Smooth muscle cell (in vitro differentiated cells): ENCODE results near the gene KLHL12. TPM values are rescaled to one million over a fixed set of nuclear protein-coding genes. Genes with fewer than 3 reads are reported as not detected.
"Not testable (repeated sequence)": the region's sequence is repeated elsewhere in the genome, so short reads cannot be mapped to it uniquely, and the experiment has no call there.

Experiments
- DNase-seq: peaks from one replicate; lab custom pipeline; 2025; ENCODE audit not compliant: unreplicated experiment; lab: John Stamatoyannopoulos, UW
- H2AFZ ChIP-seq: fragments of 200-600 bp; sonication (generic); 2 replicates; pipeline ENCODE4 v1.6.0; 2016; ENCODE audit warnings: antibody characterized with exemption, low read depth, mild to moderate bottlenecking
- H3F3A ChIP-seq: fragments of 200-600 bp; sonication (generic); 2 replicates; pipeline ENCODE4 v1.6.0; 2017; ENCODE audit warnings: antibody characterized with exemption, low read depth
- H3K27ac ChIP-seq: fragments of 200-600 bp; sonication (generic); 2 replicates; pipeline ENCODE4 v1.5.1; 2016; ENCODE audit warnings: low read depth, mild to moderate bottlenecking
- H3K27me3 ChIP-seq: fragments of 200-600 bp; sonication (generic); 2 replicates; pipeline ENCODE4 v1.6.1; 2016; ENCODE audit warnings: low read depth, mild to moderate bottlenecking
- H3K36me3 ChIP-seq: fragments of 200-600 bp; sonication (generic); 2 replicates; pipeline ENCODE4 v1.5.1; 2016; ENCODE audit warnings: low read depth
- H3K4me1 ChIP-seq: fragments of 200-600 bp; sonication (generic); 2 replicates; pipeline ENCODE4 v1.5.1; 2016; ENCODE audit warnings: low read depth
- H3K4me2 ChIP-seq: fragments of 200-600 bp; sonication (generic); 2 replicates; pipeline ENCODE4 v1.6.0; 2016; ENCODE audit warnings: mild to moderate bottlenecking
- H3K4me3 ChIP-seq: fragments of 200-600 bp; sonication (generic); 2 replicates; pipeline ENCODE4 v1.5.1; 2016; ENCODE audit warnings: mild to moderate bottlenecking
- H3K79me2 ChIP-seq: fragments of 200-600 bp; sonication (generic); 2 replicates; pipeline ENCODE4 v1.6.0; 2016; ENCODE audit warnings: low read depth, mild to moderate bottlenecking
- H3K9ac ChIP-seq: fragments of 200-600 bp; sonication (generic); 2 replicates; pipeline ENCODE4 v1.6.0; 2016; ENCODE audit warnings: low read depth
- H3K9me3 ChIP-seq: fragments of 200-600 bp; sonication (generic); replicated peaks from 2 replicates; pipeline ENCODE4 v1.5.1; 2016; ENCODE audit warnings: low read depth
- H4K20me1 ChIP-seq: fragments of 200-600 bp; sonication (generic); 2 replicates; pipeline ENCODE4 v1.6.0; 2016; ENCODE audit warnings: low read depth
- WGBS: methylation state at CpG from one replicate; pipeline ENCODE4 v1.1.7; 2016; ENCODE audit warnings: low lambda C conversion rate; 5-methylcytosine and 5-hydroxymethylcytosine counted together
- polyA plus RNA-seq: library from polyadenylated mRNA; unstranded; fragments of >200 nt; fragmentation: Nextera tagmentation; extraction: Ambion mirVana; gene quantifications from 2 replicates; pipeline ENCODE4 v1.2.1, GENCODE V29; 2016
- total RNA-seq: library from RNA; depleted of rRNA; stranded (reverse); fragments of >200 nt; gene quantifications from 2 replicates; pipeline ENCODE4 v1.2.3, GENCODE V29; 2014
- TF ChIP-seq, protein P1 (sequence below): fragments of 200-600 bp; sonication (generic); IDR thresholded peaks from 2 replicates; pipeline ENCODE4 v1.5.1; 2017; ENCODE audit warnings: borderline replicate concordance, mild to moderate bottlenecking, antibody characterized with exemption; ENCODE audit not compliant: insufficient read depth, poor library complexity, severe bottlenecking

Gene KLHL12
- total and polyA plus RNA-seq, 2 experiments from 2014 or later, result 19.0 to 22.7 TPM

DNA sequence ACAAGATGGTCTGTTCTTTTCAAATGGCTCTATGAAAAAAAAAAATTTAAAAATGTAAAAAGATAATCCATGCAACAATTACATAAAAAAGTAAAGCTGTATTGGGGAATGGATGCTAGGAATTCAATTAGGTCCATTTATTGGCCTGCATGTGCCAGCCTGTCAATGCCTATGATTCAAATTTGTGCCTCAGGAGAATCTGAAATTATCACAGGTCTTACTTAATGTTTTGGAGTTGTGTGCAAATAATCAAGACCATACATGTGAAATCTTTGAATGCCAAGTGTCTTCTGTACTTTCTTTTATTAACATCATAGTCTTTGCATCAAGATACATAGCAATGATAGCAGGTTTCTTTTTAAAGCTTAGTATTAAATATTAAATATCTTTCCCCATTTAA, 13.5 kb upstream of the KLHL12 start:
- H3K27me3 ChIP-seq, result no peaks in the 10 kb centered on the region
- peaks cover 18% of the 10 kb centered on the region for H3K36me3 ChIP-seq
- H3K9me3 ChIP-seq, result no peaks in the 10 kb centered on the region
- H3K4me2 ChIP-seq, result no peak overlapping the region
- no peaks in the 10 kb centered on the region for H3K79me2 ChIP-seq
- H3K9ac ChIP-seq, result no peak overlapping the region
- H2AFZ ChIP-seq, result no peak overlapping the region
- H3F3A ChIP-seq, result peaks cover 10% of the 10 kb centered on the region
- TF ChIP-seq, protein P1, sequence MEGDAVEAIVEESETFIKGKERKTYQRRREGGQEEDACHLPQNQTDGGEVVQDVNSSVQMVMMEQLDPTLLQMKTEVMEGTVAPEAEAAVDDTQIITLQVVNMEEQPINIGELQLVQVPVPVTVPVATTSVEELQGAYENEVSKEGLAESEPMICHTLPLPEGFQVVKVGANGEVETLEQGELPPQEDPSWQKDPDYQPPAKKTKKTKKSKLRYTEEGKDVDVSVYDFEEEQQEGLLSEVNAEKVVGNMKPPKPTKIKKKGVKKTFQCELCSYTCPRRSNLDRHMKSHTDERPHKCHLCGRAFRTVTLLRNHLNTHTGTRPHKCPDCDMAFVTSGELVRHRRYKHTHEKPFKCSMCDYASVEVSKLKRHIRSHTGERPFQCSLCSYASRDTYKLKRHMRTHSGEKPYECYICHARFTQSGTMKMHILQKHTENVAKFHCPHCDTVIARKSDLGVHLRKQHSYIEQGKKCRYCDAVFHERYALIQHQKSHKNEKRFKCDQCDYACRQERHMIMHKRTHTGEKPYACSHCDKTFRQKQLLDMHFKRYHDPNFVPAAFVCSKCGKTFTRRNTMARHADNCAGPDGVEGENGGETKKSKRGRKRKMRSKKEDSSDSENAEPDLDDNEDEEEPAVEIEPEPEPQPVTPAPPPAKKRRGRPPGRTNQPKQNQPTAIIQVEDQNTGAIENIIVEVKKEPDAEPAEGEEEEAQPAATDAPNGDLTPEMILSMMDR, result no peak
- H3K4me3 ChIP-seq, result no peak overlapping the region
- H3K4me1 ChIP-seq, result no peaks in the 10 kb centered on the region
- no peak for DNase-seq
- H3K27ac ChIP-seq, result no peak overlapping the region
- no peaks in the 10 kb centered on the region for H4K20me1 ChIP-seq

DNA sequence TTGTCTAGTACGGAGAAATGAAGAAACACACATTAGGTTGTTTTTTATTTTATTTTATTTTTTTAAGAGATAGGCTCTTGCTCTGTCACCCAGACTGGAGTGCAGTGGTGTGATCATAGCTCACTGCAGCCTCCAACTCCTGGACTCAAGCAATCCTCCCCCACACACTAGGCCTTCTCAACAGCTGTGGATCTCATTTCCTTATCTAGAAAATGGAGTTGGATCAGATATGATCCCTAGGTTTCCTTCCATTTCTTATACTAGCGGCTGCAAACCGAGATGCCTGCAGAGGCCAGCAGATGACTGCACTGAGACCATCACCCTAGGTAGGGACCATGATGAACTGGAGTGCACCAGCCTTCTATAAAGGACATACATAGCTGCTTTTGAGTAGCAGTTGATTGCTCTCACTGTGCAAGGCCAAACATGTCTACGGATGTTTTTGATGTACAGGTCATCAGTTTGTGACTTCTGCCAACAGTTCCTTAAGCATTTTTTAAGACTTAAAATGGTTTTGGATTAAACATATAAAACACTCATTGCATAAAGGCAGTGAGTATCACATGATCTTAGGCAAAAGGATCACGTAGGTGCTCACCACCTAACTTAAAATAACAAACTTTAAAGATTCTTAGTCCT, 11.4 kb upstream of the KLHL12 start:
- WGBS, result 87% methylated on average over 5 of the region's 5 CpGs

DNA sequence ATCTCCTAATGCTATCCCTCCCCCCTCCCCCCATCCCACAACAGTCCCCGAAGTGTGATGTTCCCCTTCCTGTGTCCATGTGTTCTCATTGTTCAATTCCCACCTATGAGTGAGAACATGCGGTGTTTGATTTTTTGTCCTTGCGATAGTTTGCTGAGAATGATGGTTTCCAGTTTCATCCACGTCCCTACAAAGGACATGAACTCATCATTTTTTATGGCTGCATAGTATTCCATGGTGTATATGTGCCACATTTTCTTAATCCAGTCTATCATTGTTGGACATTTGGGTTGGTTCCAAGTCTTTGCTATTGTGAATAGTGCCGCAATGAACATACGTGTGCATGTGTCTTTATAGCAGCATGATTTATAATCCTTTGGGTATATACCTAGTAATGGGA, 9.4 kb upstream of the KLHL12 start:
- H3K27me3 ChIP-seq, H4K20me1 ChIP-seq, H3K4me2 ChIP-seq, H3K36me3 ChIP-seq, H3K9ac ChIP-seq, H3K79me2 ChIP-seq, H3K4me3 ChIP-seq, H2AFZ ChIP-seq, DNase-seq, H3K27ac ChIP-seq, H3K4me1 ChIP-seq, H3F3A ChIP-seq, H3K9me3 ChIP-seq: not testable (repeated sequence)
- WGBS, result 83% methylated on average over 1 of the region's 6 CpGs

More for the DNA sequence above, 11.4 kb upstream of the KLHL12 start:
- peaks cover 5% of the 10 kb centered on the region for H3K36me3 ChIP-seq
- no peak overlapping the region for H3K9ac ChIP-seq
- no peak for DNase-seq
- no peaks in the 10 kb centered on the region for H3K9me3 ChIP-seq
- H3K4me1 ChIP-seq, result no peaks in the 10 kb centered on the region
- no peak overlapping the region for H3K27ac ChIP-seq
- no peak overlapping the region for H3K4me3 ChIP-seq
- H3K27me3 ChIP-seq, result no peaks in the 10 kb centered on the region
- TF ChIP-seq, protein P1, result no peak
- no peaks in the 10 kb centered on the region for H4K20me1 ChIP-seq
- H3K79me2 ChIP-seq, result no peaks in the 10 kb centered on the region
- H2AFZ ChIP-seq, result no peak overlapping the region
- H3F3A ChIP-seq, result peaks cover 10% of the 10 kb centered on the region
- H3K4me2 ChIP-seq, result no peak overlapping the region

DNA sequence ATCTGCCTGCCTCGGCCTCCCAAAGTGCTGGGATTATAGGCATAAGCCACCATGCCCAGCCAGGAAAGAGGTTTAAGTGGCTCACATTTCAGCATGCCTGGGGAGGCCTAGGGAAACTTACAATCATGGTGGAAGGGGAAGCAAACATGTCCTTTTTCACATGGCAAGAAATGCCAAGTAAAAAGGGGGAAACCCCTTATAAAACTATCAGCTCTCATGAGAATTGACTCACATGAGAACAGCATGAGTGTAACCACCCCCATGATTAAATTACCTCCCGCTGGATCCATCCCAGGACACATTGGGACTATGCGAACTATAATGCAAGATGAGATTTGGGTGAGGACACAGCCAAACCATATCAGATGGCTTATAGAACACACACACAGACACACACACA, 8.8 kb upstream of the KLHL12 start:
- H3F3A ChIP-seq, result peaks cover 6% of the 10 kb centered on the region
- H3K4me1 ChIP-seq, result no peaks in the 10 kb centered on the region
- no peaks in the 10 kb centered on the region for H3K27me3 ChIP-seq
- no peak overlapping the region for H3K4me2 ChIP-seq
- no peak overlapping the region for H3K27ac ChIP-seq
- TF ChIP-seq, protein P1, result no peak
- H3K36me3 ChIP-seq, result no peaks in the 10 kb centered on the region
- DNase-seq, result no peak
- H3K4me3 ChIP-seq, result no peak overlapping the region
- H3K9me3 ChIP-seq, result no peaks in the 10 kb centered on the region
- H3K79me2 ChIP-seq, result no peaks in the 10 kb centered on the region
- H3K9ac ChIP-seq, result no peak overlapping the region
- no peaks in the 10 kb centered on the region for H4K20me1 ChIP-seq
- WGBS, result 82% methylated on average over 3 of the region's 3 CpGs
- H2AFZ ChIP-seq, result no peak overlapping the region
